HT1080 (cell line): ENCODE data around the gene SEPTIN5. TPM values are rescaled to one million over a fixed set of nuclear protein-coding genes. Genes with fewer than 3 reads are reported as not detected.

Source experiments
- DNase-seq: peaks from one replicate; pipeline ENCODE4 v3.0.0-alpha.2; 2015; ENCODE audit warnings: low read depth
- total RNA-seq: library from RNA; depleted of rRNA; stranded (reverse); fragments of >200 nt; shearing (Covaris generic); gene quantifications from 2 replicates; pipeline ENCODE4 v1.2.3, GENCODE V29; 2014

SEPTIN5 gene
- total RNA-seq, 1 experiment from 2014 or later = 2.8 TPM

- DNase-seq = no peak
Observed at GRCh38 chr22:19731361-19732135, 17.2 kb downstream of the SEPTIN5 start.

GRCh38 chr22:19732403-19733113 is 18.3 kb downstream of the SEPTIN5 start:
- DNase-seq = no peak

- DNase-seq = no peak
Observed at GRCh38 chr22:19733755-19734154, 19.5 kb downstream of the SEPTIN5 start.

- no peak for DNase-seq
Observed at GRCh38 chr22:19734163-19734562, 19.9 kb downstream of the SEPTIN5 start.

- DNase-seq = no peak
Observed at GRCh38 chr22:19734837-19735382, 20.6 kb downstream of the SEPTIN5 start.

GRCh38 chr22:19735665-19736510 is 21.6 kb downstream of the SEPTIN5 start:
- no peak for DNase-seq

GRCh38 chr22:19737846-19738663 is 23.8 kb downstream of the SEPTIN5 start:
- DNase-seq = no peak

GRCh38 chr22:19738664-19739447 is 24.6 kb downstream of the SEPTIN5 start:
- no peak for DNase-seq

GRCh38 chr22:19739448-19739895 is 25.2 kb downstream of the SEPTIN5 start:
- no peak for DNase-seq

GRCh38 chr22:19739911-19740449 is 25.7 kb downstream of the SEPTIN5 start:
- no peak for DNase-seq

GRCh38 chr22:19740586-19740985 is 26.3 kb downstream of the SEPTIN5 start:
- DNase-seq = no peak

GRCh38 chr22:19741053-19741452 is 26.8 kb downstream of the SEPTIN5 start:
- no peak for DNase-seq

GRCh38 chr22:19742160-19743066 is 28.1 kb downstream of the SEPTIN5 start:
- no peak for DNase-seq

GRCh38 chr22:19743081-19743480 is 28.8 kb downstream of the SEPTIN5 start:
- DNase-seq = no peak

GRCh38 chr22:19743651-19744050 is 29.3 kb downstream of the SEPTIN5 start:
- DNase-seq = no peak

- DNase-seq = no peak
Observed at GRCh38 chr22:19744350-19745006, 30.2 kb downstream of the SEPTIN5 start.

GRCh38 chr22:19745155-19746101 is 31.1 kb downstream of the SEPTIN5 start:
- DNase-seq = peak; percentile 17
